GM21367 (cell line): ENCODE results near the gene ST3GAL2.
"Not testable (repeated sequence)": the region's sequence is repeated elsewhere in the genome, so short reads cannot be mapped to it uniquely, and the experiment has no call there.

Source experiments
- ATAC-seq: cut with Tn5 transposase; IDR thresholded peaks from one replicate; pipeline ENCODE4 v1.9.1; 2021; ENCODE audit not compliant: unreplicated experiment

ST3GAL2 gene

GRCh38 chr16:70419384-70420327 lies 19.2 kb downstream of the ST3GAL2 start:
- no peak for ATAC-seq

GRCh38 chr16:70418993-70419318 lies 19.9 kb downstream of the ST3GAL2 start:
- no peak for ATAC-seq

- ATAC-seq: no peak
Observed at GRCh38 chr16:70418274-70418992, 20.5 kb downstream of the ST3GAL2 start.

GRCh38 chr16:70417661-70418060 lies 21.2 kb downstream of the ST3GAL2 start:
- ATAC-seq: no peak

- no peak for ATAC-seq
Observed at GRCh38 chr16:70416748-70417616, 21.9 kb downstream of the ST3GAL2 start.

GRCh38 chr16:70413572-70413971 lies 25.3 kb downstream of the ST3GAL2 start:
- ATAC-seq: not testable (repeated sequence)

- ATAC-seq: no peak
Observed at GRCh38 chr16:70412385-70412784, 26.5 kb downstream of the ST3GAL2 start.

- no peak for ATAC-seq
Observed at GRCh38 chr16:70410734-70411133, 28.2 kb downstream of the ST3GAL2 start.

GRCh38 chr16:70407811-70408274 lies 31.1 kb downstream of the ST3GAL2 start:
- ATAC-seq: no peak

GRCh38 chr16:70406104-70406503 lies 32.8 kb downstream of the ST3GAL2 start:
- not testable (repeated sequence) for ATAC-seq

- no peak for ATAC-seq
Observed at GRCh38 chr16:70402916-70403659, 35.8 kb downstream of the ST3GAL2 start.

GRCh38 chr16:70399951-70400350 lies 38.9 kb downstream of the ST3GAL2 start:
- ATAC-seq: no peak

- no peak for ATAC-seq
Observed at GRCh38 chr16:70399381-70399780, 39.5 kb downstream of the ST3GAL2 start.

GRCh38 chr16:70398177-70398743 lies 40.6 kb downstream of the ST3GAL2 start:
- ATAC-seq: no peak

- no peak for ATAC-seq
Observed at GRCh38 chr16:70396246-70396904, 42.5 kb downstream of the ST3GAL2 start.

GRCh38 chr16:70395345-70395901 lies 43.5 kb downstream of the ST3GAL2 start:
- ATAC-seq: no peak

- ATAC-seq: no peak
Observed at GRCh38 chr16:70394853-70395252, 44.0 kb downstream of the ST3GAL2 start.

- ATAC-seq: no peak
Observed at GRCh38 chr16:70393662-70394061, 45.2 kb downstream of the ST3GAL2 start.

GRCh38 chr16:70392606-70393005 lies 46.3 kb downstream of the ST3GAL2 start:
- no peak for ATAC-seq
